BLaER1 treated with 17β-estradiol and CSF1 and Interleukin-3, amounts not matched to agents 10 nM and 100 nM (cell line): ENCODE measurements around the gene NARF.
A peak's percentile ranks its signal among the peaks of the same experiment; 100 is the strongest.
"Not testable (repeated sequence)": the region's sequence is repeated elsewhere in the genome, so short reads cannot be mapped to it uniquely, and the experiment has no call there.

Experiments used
- H3K27ac ChIP-seq, 11 experiments: shearing (Covaris generic); formaldehyde crosslinking; 2 replicates each; pipeline ENCODE4 v1.8.1; 2022
- H3K27me3 ChIP-seq, 11 experiments: shearing (Covaris generic); formaldehyde crosslinking; 2 replicates each; pipeline ENCODE4 v1.8.1; 2022
- H3K36me3 ChIP-seq, 11 experiments: shearing (Covaris generic); formaldehyde crosslinking; 2 replicates each; pipeline ENCODE4 v1.8.1; 2022
- H3K4me1 ChIP-seq, 10 experiments: shearing (Covaris generic); formaldehyde crosslinking; 2 replicates each; pipeline ENCODE4 v1.8.1; 2022
- H3K4me2 ChIP-seq, 11 experiments: shearing (Covaris generic); formaldehyde crosslinking; 2 replicates each; pipeline ENCODE4 v1.8.1; 2022
- H3K4me3 ChIP-seq, 10 experiments: shearing (Covaris generic); formaldehyde crosslinking; 2 replicates each; pipeline ENCODE4 v1.8.1; 2022
- H3K9ac ChIP-seq, 11 experiments: shearing (Covaris generic); formaldehyde crosslinking; 2 replicates each; pipeline ENCODE4 v1.8.1; 2022
- H3K9me3 ChIP-seq, 11 experiments: shearing (Covaris generic); formaldehyde crosslinking; replicated peaks in 1 of 11; 2 replicates each; pipeline ENCODE4 v1.8.1; 2022
- H4K20me1 ChIP-seq, 11 experiments: shearing (Covaris generic); formaldehyde crosslinking; 2 replicates each; pipeline ENCODE4 v1.8.1; 2022
- Cebpa-rat ChIP-seq, 11 experiments: shearing (Covaris generic); IDR thresholded peaks; 2 replicates each; pipeline ENCODE4 v1.8.1; 2022

Gene NARF

DNA sequence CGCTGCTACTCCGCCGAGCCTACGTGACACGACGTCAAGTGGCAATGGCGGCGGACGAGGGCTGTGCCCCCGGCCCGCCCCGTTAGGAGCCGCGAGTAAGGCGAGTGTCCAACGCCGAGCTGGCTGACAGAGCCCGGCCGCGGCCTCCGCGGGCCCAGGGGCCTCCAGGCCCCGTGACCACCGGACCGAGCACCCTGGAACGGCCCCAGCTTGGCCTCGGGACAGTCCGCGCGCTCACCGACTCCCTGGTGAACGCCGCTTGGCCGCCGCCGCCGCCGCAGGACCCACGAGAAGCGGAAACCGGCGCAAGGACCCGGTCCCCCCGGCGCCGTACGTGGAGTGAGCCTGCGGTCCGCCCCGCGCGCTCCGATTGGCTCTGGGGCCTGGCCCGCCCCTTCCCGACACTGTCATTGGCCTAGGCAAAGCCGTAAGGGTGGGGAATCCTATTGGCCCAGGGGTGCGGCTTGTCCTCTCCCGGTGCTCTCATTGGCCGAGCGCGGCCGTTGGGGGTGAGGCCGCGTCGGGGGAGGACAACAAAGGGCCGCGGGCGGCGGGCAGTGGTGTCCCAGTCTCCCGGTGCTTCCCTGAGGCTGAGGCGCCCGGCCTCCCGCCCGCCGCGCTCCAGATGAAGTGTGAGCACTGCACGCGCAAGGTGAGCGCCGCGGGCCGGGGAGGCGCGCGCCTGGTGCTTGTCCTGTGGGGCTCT, at the start of gene NARF:
TSS of gene NARF (plus strand) at position 563 of the 706 bp plus-strand sequence. CDS start at position 626, 63 bp downstream.
- TF ChIP-seq Cebpa-rat (IDR thresholded peaks at IDR 0.05): no peak
- Histone ChIP-seq H3K4me1 (peaks cover 19 to 50% (median 31%) of the 10 kb centered on the region in 10 experiments), H3K9me3 (peaks cover 0 to 29% (median 18%) of the 10 kb centered on the region in 11 experiments; a peak in 20 of 22 replicates), H3K36me3 (peaks cover 35 to 45% (median 37%) of the 10 kb centered on the region in 11 experiments), H4K20me1 (peaks cover 7 to 41% (median 26%) of the 10 kb centered on the region in 11 experiments; a peak in 17 of 22 replicates), H3K4me3 (peak within 1 kb of the TSS; percentile 80 to 99 (median 90)), H3K27me3 (no peaks in the 10 kb centered on the region), H3K27ac (peak within 1 kb of the TSS; percentile 95 to 100 (median 98)), H3K4me2 (peak within 1 kb of the TSS; percentile 82 to 96 (median 91)), H3K9ac (peak within 1 kb of the TSS; percentile 94 to 99 (median 97))

DNA sequence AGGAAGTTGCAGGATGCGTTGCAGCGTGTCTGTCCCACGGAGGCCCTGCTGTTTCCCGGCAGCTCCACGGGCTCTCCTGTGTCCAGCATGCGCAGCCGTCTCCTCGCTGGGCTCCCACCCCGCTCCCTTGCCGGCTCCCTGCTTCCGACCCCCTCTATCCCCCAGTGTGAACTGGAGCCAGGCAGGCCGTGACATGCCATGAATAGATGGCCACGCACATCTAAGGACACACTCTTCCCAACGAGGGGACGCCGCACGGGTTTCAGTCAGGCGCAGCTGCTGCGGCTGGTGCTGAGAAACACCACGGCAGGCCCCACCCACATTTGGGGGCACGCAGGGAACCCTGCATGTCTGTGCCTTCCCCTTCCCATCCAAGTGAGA, 49.6 kb upstream of the NARF start:
- no peak overlapping the region for H3K27ac ChIP-seq
- H3K9me3 ChIP-seq: no peaks in the 10 kb centered on the region
- H3K27me3 ChIP-seq: no peaks in the 10 kb centered on the region
- H3K9ac ChIP-seq: no peak overlapping the region
- no peak overlapping the region; a peak in 1 of 22 replicates for H3K4me2 ChIP-seq
- no peak for TF ChIP-seq Cebpa-rat (IDR thresholded peaks at IDR 0.05)
- H3K4me1 ChIP-seq: peaks cover 13 to 60% (median 42%) of the 10 kb centered on the region in 10 experiments
- peaks cover 17 to 48% (median 26%) of the 10 kb centered on the region in 11 experiments for H3K36me3 ChIP-seq
- H3K4me3 ChIP-seq: no peak overlapping the region
- H4K20me1 ChIP-seq: peaks cover 48 to 90% (median 80%) of the 10 kb centered on the region in 11 experiments; a peak in 21 of 22 replicates

DNA sequence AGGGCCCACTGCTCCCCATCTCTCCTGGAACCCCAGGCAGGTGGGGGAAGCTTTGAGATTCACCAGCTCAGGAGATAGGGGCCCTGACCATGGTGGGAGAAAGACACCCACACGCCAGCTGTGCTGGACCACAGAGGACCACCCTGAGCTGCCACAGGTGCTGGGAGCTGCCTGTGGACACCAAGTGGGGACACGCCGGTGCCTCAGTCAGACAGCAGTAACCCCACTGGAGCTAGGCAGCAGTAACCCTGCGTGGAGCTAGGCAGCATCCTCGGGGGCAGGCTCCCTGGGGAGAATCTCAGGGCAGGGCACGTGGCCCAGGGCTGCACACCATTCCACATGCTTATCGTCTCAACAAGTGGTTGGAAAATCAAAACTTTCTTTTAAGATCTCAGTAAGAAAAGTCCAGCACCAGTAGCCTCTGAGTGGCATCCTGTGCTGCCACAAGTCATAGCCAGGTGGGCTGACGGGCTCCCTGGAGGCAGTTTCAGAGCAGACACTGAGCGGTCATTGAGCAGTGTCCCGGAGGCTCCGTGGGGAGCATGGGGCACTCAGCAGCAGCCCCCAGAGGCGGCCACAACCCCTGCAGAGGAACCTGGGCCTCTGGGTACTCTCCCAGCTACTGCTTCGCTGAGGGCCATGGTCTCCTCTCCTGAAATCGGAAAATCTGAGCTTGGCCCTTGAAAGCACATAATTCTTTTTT, 48.4 kb upstream of the NARF start:
- H4K20me1 ChIP-seq: peaks cover 60 to 97% (median 90%) of the 10 kb centered on the region in 11 experiments
- peak overlapping the region in 8 of 11 experiments; percentile 2 to 75 (median 54); a peak in 14 of 22 replicates for H3K4me2 ChIP-seq
- H3K36me3 ChIP-seq: peaks cover 10 to 38% (median 18%) of the 10 kb centered on the region in 11 experiments; a peak in 15 of 22 replicates
- H3K9me3 ChIP-seq: no peaks in the 10 kb centered on the region
- no peak overlapping the region for H3K27ac ChIP-seq
- peaks cover 13 to 69% (median 52%) of the 10 kb centered on the region in 10 experiments for H3K4me1 ChIP-seq
- no peaks in the 10 kb centered on the region for H3K27me3 ChIP-seq
- H3K4me3 ChIP-seq: no peak overlapping the region
- 0 out of 22 replicates have a peak overlapping the region, but pooled peaks of 1 of the 11 experiments have one; percentile 27 for H3K9ac ChIP-seq
- no peak for TF ChIP-seq Cebpa-rat (IDR thresholded peaks at IDR 0.05)

DNA sequence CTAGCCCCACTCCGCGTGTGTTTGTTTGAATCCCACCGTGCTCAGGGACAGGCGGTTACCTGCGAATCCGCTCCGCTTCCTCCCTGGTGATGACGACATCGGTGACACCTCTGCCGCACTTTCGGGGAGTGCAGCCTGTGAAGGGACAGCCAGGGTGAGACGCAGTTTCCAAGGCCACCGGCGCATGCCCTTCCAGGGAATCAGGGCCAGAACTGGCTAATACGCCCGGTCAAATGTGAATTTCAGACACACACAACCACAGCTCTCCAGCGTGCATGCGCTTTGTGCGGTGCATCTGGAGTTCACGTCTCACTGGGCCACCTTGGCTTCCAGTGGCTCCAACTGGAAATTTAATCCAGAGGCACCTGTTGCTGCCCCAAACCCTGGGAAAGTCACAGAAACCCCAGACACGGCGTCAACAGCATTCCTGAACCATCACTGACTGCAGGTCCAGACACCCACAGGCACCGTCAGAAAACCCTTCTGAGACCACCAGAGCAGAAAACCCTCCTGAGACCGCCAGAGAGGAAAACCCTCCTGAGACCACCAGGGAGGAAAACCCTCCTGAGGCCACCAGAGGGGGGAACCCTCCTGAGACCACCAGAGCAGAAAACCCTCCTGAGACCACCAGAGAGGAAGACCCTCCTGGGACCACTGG, 47.0 kb upstream of the NARF start:
- TF ChIP-seq Cebpa-rat (IDR thresholded peaks at IDR 0.05): no peak
- H3K9ac ChIP-seq: no peak overlapping the region; a peak in 1 of 22 replicates
- peaks cover 72 to 100% (median 96%) of the 10 kb centered on the region in 11 experiments for H4K20me1 ChIP-seq
- H3K4me1 ChIP-seq: peaks cover 13 to 69% (median 52%) of the 10 kb centered on the region in 10 experiments
- peak overlapping the region in 5 of 11 experiments; percentile 8 to 73 (median 69); a peak in 10 of 22 replicates for H3K4me2 ChIP-seq
- H3K36me3 ChIP-seq: peaks cover 5 to 28% (median 12%) of the 10 kb centered on the region in 11 experiments; a peak in 12 of 22 replicates
- no peak overlapping the region for H3K27ac ChIP-seq
- H3K4me3 ChIP-seq: no peak overlapping the region
- no peaks in the 10 kb centered on the region for H3K27me3 ChIP-seq
- H3K9me3 ChIP-seq: no peaks in the 10 kb centered on the region

DNA sequence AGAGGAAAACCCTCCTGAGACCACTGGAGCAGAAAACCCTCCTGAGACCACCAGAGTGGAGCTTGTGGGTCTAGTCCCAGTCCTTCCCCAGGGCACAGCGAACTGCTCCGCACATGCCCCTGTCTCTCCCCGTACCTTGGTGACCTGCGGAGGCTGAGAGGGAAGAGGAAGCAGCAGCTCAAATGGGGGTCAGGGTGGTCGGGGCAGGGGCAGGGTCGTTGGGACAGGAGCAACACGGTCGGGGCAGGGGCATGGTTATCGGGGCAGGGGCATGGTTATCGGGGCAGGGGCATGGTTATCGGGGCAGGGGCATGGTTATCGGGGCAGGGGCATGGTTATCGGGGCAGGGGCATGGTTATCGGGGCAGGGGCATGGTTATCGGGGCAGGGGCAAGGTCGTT, 46.5 kb upstream of the NARF start:
- peaks cover 5 to 27% (median 11%) of the 10 kb centered on the region in 11 experiments; a peak in 12 of 22 replicates for H3K36me3 ChIP-seq
- H3K4me1 ChIP-seq: peaks cover 8 to 68% (median 50%) of the 10 kb centered on the region in 10 experiments
- peaks cover 72 to 100% (median 99%) of the 10 kb centered on the region in 11 experiments for H4K20me1 ChIP-seq
- not testable (repeated sequence) for H3K4me3 ChIP-seq, H3K27me3 ChIP-seq, H3K9me3 ChIP-seq, H3K9ac ChIP-seq, H3K27ac ChIP-seq
- H3K4me2 ChIP-seq: peak overlapping the region in 7 of 11 experiments; percentile 55 to 73 (median 69); a peak in 13 of 22 replicates

DNA sequence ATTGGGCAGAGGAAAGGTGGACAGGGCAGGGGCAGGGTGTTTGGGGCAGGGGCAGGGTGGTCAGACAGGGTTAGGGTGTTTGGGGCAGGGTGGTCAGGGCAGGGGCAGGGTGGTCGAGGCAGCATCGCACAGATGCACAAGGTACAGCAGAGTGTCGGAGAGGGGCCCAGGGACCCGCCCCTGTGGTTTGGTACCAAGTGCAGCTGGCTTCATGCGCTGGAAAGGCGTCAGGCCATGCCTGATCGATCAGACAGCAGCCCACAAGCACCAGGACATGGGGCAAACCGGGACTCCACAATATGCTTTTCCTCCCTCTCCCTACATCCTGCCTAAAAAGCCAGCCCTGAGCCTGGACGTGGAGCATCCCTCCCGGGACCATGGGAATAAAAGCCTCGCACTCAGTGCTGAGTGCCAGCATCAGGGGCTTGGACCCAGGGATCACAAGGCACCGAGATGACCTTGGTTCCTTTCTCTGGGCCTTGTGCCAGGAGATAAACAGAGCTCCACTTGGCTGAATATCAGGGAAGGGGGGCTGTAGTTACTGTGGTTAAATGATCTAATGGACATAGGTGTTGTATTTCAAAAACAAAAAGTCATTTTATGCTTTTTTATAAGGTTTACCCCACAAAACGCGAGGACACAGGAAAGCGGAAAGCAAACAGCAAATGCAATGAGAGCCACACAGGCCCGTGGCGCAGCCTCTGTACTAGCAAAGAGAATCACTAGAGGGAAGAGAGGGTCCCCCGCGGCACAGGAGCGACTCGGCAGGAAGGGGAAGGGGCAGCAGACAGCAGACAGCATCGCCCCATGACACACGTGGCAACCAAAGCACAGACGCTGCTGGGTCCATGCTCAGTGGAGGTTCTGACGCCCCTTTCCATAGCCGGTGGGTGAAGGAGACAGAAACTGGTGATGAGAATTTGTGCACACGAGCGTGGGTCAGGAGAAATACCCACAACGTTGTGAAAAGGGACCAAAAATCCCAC, 45.7 kb upstream of the NARF start:
- no peaks in the 10 kb centered on the region for H3K9me3 ChIP-seq
- no peaks in the 10 kb centered on the region for H3K27me3 ChIP-seq
- peak overlapping the region in 9 of 11 experiments; percentile 43 to 73 (median 69); a peak in 17 of 22 replicates for H3K4me2 ChIP-seq
- no peak for TF ChIP-seq Cebpa-rat (IDR thresholded peaks at IDR 0.05)
- peaks cover 7 to 68% (median 50%) of the 10 kb centered on the region in 10 experiments for H3K4me1 ChIP-seq
- H4K20me1 ChIP-seq: peaks cover 67 to 100% (median 99%) of the 10 kb centered on the region in 11 experiments
- H3K9ac ChIP-seq: peak overlapping the region in 3 of 11 experiments; percentile 11 to 31 (median 20); a peak in 3 of 22 replicates
- peaks cover 5 to 26% (median 11%) of the 10 kb centered on the region in 11 experiments; a peak in 12 of 22 replicates for H3K36me3 ChIP-seq
- H3K27ac ChIP-seq: no peak overlapping the region
- H3K4me3 ChIP-seq: no peak overlapping the region

DNA sequence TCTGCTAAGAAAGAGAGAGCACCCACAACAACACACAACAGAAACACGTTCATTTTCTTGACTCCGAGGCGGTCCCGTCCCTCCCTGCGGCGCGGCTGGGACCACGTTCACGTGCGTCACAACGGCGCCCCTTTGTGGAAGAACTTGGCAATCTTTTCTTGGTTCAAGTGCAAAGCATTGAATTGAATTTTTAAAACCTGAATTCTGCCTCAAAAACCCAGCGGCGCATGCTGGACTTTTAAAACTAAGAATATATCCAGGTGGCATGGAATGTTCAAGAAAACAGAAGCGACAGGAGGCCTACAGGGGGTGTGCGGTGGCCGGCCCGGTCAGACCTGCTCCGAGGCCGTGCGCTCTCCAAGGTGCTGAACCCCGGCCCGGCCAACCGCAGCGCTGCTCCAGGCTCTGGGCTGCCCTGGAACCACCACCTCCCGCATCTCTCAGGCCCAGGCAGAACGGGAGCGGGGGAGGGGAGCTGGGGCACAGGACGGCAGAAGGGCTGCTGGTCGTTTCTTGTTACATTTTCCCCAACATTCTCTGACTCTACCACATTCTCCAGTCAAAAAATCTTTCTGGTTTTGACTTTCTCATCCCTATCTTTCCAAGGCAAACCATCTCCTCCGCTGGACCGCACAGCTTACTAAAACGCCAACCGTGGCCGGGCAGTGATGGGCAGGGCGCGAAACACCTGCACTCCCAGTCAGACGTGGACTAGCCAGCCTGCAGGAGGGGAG, 43.8 kb upstream of the NARF start:
- H3K27ac ChIP-seq: no peak overlapping the region
- H3K27me3 ChIP-seq: no peaks in the 10 kb centered on the region
- H4K20me1 ChIP-seq: peaks cover 57 to 91% (median 83%) of the 10 kb centered on the region in 11 experiments
- no peaks in the 10 kb centered on the region for H3K9me3 ChIP-seq
- peak overlapping the region; percentile 4 to 75 (median 38); a peak in 19 of 22 replicates for H3K4me2 ChIP-seq
- no peak overlapping the region for H3K4me3 ChIP-seq
- TF ChIP-seq Cebpa-rat (IDR thresholded peaks at IDR 0.05): no peak
- H3K36me3 ChIP-seq: peaks cover 0 to 15% (median 8%) of the 10 kb centered on the region in 11 experiments; a peak in 5 of 22 replicates
- H3K9ac ChIP-seq: no peak overlapping the region
- H3K4me1 ChIP-seq: peaks cover 9 to 72% (median 49%) of the 10 kb centered on the region in 10 experiments
